ENCODE measurements around the gene RBM28.

RBM28 gene, protein sequence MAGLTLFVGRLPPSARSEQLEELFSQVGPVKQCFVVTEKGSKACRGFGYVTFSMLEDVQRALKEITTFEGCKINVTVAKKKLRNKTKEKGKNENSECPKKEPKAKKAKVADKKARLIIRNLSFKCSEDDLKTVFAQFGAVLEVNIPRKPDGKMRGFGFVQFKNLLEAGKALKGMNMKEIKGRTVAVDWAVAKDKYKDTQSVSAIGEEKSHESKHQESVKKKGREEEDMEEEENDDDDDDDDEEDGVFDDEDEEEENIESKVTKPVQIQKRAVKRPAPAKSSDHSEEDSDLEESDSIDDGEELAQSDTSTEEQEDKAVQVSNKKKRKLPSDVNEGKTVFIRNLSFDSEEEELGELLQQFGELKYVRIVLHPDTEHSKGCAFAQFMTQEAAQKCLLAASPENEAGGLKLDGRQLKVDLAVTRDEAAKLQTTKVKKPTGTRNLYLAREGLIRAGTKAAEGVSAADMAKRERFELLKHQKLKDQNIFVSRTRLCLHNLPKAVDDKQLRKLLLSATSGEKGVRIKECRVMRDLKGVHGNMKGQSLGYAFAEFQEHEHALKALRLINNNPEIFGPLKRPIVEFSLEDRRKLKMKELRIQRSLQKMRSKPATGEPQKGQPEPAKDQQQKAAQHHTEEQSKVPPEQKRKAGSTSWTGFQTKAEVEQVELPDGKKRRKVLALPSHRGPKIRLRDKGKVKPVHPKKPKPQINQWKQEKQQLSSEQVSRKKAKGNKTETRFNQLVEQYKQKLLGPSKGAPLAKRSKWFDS

DNA sequence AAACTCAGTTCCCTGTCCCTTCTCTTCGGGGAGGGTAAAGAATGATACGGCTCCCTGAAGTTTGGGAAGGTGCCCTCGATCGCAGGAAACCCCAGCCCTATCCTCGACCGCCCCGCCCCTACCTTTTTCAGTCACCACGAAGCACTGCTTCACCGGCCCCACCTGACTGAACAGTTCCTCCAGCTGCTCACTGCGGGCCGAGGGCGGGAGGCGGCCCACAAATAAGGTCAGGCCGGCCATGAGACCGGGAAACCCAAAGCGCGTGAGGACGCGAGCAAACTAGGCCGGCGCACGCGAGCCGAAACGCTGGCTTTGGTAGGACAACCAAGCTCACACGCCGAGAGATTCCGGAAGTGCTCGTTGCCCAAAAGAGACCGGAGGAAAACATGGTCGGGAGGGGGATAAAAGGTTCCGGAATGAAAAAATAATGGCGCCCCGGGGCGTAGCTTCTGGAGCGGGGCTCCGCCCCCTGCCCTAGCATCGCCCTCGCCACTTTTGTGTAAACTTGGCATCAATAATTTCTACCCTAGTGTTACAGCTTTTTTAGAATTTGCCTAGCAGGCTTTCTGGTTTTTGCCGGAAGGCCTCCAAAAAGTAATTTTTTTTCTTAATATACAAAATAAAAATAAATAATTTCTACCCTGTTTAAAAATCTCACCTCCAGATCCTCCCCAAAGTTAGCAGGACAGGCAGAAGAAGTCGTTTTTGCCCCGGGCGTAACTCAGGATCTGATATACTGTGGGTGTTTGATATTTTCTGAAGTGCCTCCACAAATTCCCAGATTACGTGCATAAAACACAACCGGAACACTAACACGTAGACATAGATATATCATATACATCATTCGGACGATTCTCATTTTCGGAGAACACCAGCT, at the start of gene RBM28:
TSS of gene RBM28 (minus strand) at position 355 of the 877 bp plus-strand sequence. CDS start at position 240, 115 bp downstream.
- peak; percentile 72 for DNase-seq (ENCODE audit: low read depth)

DNA sequence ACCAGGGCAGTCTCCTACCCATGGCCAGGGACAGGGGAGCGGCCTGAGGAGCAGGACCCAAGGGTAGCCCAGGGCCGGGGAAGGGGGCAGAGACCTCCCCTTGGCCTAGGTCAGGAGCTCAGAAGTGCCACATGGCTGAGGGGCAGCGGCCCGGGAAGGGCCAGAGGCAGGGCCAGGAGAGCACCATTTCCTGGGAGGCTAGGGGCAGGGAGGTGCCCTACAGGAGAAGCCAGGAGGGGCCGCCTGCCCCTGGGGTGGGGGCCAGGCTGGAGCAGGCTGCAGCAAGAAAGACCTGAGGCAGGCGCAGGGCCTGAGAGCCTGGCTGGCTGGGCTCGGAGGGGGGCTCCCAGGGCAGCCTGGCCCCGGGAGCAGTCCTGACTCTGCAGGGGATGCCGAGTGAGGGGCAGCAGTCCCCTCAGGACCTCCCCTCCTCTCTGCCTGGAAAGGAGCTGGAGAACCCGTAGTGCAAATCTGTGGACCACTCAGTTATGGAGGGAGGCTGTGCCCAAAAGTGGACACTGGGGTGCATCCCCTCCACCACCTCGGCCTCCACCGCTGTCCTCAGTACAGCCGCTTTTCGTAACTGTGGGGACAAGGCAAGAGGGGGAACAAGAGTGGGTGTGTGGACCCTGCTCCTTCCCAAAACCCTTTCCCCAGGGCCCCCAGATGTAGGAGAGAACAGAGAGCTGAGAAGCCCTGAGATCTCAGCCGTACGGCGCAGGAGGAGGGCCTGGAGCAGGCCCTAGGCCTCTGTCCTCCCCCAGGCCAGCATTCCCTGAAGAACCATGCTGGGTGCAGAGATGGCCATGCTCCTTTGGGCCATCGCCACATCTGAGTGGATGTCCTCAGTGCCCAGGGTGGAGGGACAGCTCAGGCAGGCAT, 49.0 kb upstream of the RBM28 start:
- no peak for DNase-seq (ENCODE audit: low read depth)

DNA sequence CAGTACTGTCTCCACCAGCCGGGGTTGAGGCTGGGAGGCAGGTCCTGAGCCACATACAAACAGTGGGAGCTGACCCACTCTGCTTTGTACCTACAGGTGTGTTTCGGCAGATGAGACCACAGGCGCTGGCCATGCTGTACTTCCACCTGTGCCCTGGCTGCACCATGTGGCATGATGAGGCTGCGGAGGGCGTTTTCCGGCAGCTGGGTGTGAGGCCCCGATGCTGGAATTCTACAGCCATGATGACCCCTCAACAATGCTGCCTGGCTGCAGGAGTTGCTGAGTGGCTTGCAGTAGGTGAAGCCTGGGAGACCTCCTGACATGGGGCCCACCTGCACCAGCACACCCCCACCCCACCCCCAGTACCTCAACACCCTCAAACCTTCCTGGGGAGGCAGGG, 48.1 kb upstream of the RBM28 start:
- DNase-seq (ENCODE audit: low read depth), result no peak

DNA sequence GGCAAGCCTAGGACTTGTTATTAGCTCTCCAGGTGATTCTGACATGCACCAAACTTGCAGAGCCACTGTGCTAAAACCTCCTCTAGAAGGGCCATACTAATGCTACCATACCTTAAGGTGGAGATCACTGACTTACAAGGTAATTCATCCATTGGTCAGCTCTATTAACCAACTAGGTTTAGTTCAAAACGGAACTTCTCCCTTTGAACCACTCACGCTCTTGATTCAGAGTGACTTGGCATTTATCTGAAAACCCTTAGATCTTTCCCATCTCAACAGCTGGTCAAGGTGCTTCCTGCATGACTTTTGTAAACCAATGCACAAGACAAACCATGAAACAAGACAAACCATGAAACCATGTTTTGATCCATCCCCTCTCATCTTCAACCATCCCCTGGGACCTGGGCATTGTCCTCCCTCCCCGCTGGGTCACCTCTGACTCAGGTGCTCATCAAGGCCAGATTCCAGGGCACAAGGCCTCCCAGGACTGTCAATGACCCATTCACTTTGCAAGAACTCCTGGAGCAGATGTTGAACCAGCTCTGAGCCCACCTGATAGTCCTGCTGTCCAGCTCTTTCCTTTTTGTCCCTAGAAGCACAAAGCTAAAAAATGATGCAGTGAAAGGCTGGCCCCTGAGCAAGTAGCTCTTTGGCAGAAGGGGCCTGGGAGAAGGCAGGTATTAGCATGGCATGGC, 47.3 kb upstream of the RBM28 start:
- DNase-seq (ENCODE audit: low read depth), result no peak

DNA sequence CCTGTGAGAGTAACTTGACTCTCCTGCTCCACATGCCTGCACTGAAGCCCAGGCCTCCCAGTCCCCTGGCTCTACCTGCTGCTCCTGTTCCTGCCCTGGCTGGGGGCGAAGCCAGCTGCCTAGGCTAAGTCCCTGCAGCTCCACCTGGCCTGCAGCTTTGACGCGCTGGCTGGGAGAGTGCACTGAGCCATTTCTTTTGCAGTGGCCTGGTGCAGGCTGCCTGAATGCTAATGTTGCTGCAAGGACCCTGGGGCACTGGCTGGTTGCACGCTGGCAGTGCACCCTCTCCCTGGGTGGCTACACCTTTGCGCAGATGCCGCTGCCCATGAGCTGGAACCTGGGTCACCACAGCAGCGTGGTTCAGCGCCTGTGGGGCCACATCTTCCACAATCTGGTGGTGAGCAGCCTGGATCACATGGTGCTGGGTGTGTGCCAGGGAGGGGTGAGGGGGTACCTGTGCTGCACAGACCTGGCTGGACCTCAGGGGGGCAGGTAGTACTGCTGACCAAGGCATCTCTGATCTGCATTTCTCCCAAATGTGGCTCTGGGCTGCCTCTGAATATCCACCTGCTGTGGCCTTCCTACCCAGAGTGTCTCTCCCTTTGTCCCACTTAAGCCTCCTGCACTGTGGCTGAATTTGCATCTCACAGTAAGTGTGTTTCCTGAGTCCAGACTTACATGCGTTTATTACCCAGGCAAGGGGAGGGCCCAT, 46.1 kb upstream of the RBM28 start:
- DNase-seq (ENCODE audit: low read depth), result no peak

DNA sequence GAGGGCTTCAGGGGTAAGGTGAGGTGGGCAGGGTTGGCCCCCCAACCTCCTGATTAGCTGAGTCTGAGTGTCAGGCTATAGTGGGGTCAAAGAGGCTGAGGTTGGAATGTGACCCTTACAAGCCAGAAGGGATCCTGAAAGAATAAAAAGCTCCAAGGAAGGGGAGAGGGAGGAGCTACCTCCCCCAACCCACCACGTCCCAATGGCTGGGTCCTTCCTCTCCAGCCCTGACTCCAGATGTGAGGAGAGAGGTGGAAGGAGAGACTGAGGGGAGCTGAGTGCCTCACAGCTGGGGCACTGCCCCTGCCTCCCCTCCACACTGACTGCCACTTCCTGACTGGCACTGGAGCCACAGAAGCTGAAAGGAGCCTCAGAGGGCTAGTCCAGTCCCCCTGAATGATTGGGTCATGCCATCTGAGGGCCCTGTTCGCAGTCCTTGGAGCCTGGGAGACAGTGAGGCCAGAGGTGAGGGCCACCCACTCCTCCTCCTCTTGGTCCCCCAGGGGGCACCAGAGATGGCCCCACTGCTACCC, 45.4 kb upstream of the RBM28 start:
- no peak for DNase-seq (ENCODE audit: low read depth)

DNA sequence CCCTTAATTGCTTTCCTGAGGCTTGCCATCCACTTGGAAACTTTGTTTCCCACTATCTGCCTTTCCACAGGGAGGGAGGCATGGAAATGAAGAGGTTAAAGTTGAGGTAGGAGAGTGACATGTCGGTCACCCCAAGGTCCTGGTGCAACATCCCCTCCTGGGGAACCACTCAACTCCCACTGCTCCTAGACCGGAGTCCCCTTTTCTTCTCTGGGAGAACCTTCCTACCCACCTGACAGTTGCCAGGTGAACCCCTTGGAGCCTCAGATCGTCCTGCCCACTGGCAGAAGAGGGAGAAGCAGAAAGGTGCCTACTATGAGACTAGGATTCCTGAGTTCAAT, 44.4 kb upstream of the RBM28 start:
- no peak for DNase-seq (ENCODE audit: low read depth)

DNA sequence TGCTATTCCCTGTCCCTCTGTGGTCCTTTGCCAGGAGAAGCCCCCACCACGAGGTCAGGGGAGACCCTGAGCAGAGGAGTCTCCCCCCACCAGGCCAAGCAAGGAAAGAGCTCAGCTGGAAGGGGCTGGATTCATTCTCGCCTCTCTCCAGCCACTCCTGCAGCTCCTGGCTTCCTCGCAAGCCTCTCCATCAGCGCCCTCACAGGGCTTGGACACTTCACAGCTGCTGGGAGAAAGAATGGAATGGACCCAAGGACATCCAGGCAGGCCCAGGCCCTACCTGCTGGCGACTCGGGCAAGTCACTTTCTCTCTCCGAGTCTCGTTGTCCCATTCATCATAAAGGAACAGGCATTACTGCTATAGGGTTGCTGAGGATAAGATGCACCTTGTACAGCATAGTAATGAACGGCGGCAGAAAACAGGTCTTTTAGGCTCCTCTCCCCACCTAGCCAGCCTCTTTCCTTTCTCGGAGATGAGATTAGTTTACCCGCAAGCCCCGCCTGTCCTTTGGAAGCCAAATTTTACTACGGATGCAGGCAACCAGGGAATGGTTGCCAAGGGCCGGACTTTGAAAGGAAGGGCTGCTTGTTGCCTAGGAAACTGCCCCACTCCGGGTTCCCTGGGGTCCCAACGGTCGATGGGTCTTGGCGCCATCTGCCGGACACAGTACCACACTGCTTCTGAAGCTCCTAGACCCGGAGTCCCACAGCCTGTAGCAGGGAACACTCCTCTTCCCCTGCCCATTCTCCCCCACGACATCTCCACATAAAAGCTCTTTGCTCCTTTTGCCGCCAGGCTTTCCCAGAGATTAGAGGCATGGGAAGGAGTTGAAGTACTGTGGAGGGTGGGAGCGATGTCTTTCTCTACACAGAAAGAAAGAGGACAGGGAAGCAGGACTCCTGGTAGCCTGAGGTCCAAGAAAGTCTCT, 43.8 kb upstream of the RBM28 start:
- DNase-seq (ENCODE audit: low read depth), result peak; percentile 40

DNA sequence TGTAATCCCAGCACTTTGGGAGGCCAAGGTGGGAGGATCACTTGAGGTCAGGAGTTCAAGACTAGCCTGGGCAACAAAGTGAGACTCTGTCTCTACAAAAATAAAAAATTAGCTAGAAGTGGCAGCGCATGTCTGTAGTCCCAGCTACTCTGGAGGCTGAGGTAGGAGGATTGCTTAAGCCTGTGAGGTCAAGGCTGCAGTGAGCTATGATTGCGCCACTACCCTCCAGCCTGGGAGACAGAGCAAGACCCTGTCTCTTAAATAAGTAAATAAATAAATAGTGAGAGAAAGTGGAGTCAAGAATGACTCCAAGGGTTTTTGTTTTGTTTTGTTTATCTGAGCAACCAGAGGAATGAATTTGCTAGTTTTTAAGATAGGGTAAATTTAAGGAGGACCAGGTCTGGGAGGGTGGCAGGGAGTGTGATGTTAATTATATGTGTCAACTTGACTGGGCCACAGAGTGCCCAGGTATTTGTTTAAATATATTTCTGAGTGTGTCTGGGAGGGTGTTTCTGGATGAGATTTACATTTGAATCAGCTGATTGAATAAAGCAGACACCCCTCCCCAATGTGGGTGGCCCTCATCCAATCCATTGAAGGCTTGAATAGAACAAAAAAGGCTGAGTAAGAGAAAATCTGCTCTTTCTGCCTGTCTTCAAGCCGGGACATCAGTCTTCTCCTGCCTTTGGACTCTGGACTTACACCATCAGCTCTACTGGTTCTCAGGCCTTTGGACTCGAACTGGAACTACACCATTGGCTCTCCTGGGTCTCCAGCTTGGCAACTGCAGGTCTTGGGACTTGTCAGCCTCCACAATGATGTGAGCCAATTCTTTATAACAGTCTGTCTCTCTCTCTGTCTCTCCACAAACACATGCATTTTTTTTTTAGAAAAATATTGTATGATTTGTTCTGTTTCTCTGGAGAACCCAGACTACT, 42.5 kb upstream of the RBM28 start:
- DNase-seq (ENCODE audit: low read depth), result no peak

DNA sequence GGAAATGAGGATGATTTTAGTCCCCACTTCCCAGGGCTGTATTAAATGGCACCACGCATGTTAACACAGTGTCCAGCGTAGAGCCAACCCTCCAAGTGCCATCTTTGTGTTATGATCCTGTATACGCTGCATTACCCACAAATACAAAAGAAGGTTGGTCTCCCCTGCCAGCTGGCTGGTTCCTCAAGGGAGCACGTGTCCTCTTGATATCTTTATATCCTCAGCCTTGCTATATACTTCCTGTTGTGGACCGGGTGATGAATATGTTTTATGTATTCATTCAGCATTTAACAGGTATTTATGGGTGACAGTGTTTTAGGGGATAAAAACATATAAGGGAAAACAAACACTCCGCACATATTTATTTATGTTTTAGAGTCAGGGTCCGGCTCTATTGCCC, 41.0 kb upstream of the RBM28 start:
- DNase-seq (ENCODE audit: low read depth), result no peak

DNA sequence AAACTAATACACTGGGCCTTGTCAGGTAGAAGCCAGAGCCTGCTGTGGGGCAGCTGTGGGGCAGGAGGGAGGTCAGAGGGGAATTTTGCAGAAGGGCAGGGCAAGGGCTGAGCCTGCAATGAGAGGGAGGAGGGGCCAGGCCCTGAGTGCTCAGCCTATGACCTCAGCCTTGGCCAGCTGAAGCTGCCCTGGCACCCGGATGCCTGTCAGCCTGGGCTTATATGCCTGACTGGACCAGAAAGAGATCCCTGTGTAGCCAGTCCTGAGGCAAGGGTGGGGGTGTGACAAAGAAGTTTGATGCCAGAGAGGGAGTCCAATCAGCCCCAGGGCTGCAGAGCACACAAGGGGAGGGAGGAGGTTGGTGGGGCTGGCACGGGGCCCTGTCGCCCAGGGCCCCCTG, 40.1 kb upstream of the RBM28 start:
- no peak for DNase-seq (ENCODE audit: low read depth)

DNA sequence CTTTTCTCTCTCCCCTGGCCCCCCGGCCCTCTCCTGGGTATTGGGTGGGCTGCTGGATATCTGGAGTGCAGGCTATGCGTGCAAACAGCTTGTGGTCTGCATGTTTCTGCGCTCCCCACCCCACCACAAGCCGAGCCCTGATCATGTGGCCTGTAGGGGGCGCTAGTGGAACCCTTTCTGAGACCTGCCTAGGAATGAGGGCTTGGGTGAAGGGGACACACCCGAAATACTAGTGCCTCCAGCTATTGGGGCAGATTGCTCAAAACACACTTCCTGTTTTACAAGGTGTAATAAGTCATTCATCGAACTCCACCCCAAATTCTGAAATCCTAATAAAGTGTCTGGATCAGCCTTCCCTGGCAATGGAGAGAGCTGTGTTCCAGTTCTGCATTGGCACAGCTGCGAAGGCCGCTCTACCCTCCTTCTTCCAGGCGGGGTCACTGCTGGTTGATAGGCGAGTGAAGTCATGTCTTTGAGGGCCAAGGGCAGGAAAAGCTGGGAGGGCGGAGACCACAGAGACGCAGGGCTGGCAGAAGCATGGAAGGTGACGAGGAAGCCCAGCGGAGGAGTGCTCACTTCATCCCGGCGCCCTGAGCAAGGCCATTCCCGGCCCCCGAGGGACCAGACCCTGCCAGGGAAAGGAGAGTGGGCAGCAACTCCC, 37.6 kb upstream of the RBM28 start:
- DNase-seq (ENCODE audit: low read depth), result no peak

DNA sequence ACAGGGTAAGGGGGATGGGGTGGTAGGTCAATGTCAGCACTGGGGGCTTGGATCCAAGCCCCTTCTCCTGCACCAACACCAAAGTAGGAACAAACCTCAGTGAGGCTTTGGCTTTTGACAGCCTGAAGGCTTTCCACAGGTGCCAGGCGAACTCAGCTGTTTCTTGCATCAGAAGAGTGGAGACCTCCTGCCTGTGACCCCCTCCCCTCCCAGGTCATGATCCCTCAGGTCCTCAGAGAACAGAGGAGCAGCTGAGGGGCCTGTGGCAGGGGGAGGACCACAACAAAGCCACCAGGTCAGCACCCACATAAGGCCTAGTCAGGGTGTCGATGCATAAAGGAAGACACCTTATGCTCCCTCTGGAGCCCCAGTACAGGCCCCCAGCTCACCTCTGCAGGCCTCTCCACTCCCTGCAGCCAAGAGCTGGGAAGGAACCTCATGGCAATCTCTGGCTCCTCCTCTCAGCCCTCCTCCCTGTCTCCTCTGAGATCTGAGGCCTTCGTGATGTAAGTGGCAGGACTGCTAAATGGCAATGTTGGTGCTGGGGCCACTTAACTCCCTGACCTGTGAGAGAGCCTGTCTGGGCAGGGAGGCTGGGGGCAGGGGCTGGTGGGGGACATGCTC, 36.9 kb upstream of the RBM28 start:
- no peak for DNase-seq (ENCODE audit: low read depth)

DNA sequence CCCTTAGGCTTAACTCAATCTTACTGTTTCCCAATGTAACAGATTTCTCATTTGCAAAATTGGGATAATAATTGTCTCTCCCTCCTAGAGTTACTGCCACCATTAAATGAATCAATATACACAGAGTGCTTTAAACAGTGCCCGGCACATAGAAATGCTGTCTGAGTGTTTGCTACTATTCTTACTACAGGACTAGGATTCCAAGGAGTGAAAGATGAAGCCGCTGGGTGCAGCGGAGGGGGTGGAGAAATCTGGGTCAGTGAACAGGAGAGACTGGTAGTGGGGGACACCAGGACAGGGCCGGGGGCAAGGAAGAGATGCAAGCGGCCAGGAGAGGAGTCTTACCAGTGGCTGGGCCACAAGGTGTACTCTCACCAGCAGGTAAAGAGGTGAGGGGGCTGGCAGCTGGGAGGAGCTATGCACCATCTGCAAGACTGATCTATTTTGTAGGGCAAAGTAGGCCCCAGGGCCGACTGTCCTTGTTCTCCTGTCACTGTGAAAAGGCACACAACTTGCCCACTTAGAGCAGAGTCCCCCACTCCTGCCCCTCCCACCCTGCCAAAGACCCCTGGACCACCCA, 36.3 kb upstream of the RBM28 start:
- DNase-seq (ENCODE audit: low read depth), result no peak

DNA sequence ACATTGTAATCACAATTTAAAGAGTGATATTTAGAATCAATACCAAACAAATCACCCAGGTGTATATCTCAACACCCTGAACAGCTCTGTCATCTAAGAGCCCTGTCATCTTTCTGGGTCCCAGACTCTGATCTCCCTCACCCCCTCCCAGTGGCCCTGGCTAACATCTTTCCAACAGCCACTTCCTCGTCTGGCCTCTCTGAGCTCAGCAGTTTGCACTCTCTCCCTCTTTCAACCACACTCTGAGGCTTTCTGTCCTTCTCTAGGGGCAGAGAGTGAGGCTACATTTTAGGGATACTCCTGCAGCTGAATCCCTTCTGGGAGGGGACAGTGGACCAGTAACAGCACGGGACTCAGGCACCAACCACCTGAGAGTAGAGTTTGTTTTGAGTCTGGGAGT, 34.9 kb upstream of the RBM28 start:
- no peak for DNase-seq (ENCODE audit: low read depth)

DNA sequence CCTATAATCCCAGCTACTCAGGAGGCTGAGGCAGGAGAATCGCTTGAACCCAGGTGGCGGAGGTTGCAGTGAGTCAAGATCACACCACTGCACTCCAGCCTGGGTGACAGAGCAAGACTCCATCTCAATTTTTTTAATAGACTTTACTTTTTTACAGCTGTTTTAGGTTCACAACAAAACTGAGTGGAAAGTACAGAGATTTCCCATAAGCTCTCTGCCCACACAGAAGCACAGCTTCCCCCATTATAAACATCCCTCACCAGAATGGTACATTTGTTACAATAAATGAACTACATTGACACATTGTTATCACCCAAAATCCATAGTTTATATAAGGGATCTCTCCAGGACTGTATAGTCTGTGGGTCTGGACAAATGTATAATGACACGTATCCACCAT, 32.4 kb upstream of the RBM28 start:
- DNase-seq (ENCODE audit: low read depth), result no peak
